ENCODE results near the gene SYT4. TPM values are rescaled to one million over a fixed set of nuclear protein-coding genes. Genes with fewer than 3 reads are reported as not detected.

Gene SYT4
- total and polyA plus RNA-seq, 4 donors, result 0.19 TPM; not detected in 3

DNA sequence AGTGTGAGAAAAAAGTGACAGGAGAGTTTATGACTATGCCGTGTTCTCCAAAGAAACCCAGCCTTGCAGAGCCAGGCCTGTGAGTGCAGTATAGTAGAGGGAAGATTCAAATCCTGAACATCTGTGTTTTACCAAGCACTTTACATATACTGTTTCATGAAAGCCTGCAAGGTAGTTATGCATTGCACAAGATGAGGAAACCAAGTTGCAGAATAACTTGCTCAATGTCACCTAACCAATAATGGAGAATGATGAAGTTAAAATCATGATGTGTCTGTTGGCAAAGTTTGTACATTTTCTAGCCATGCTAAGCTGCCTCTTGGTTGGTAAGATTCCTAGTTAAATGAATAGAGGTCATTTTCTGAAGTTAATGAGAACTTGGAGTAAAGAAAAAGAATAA lies 29.3 kb downstream of the SYT4 start:
- DNase-seq (ENCODE audit: low spot score), result no peak
- 94% methylated on average over 1 of the region's 1 CpG for WGBS
- H3K9me3 ChIP-seq (ENCODE audit: control insufficient read depth in 4 of 4, low read length in 3 of 4), result no peaks in the 10 kb centered on the region
- no peaks in the 10 kb centered on the region for H3K36me3 ChIP-seq (ENCODE audit: control insufficient read depth in 4 of 4, insufficient read depth in 3 of 4, low read depth in 1 of 4, low read length in 3 of 4)
- no peak overlapping the region for H3K9ac ChIP-seq (ENCODE audit: low read depth in 1 of 2, low read length in 2 of 2)
- H3K4me3 ChIP-seq (ENCODE audit: low read depth in 1 of 3, low read length in 3 of 3), result no peak overlapping the region
- peaks cover 3 to 22% (median 16%) of the 10 kb centered on the region in 4 donors for H3K4me1 ChIP-seq (ENCODE audit: control insufficient read depth in 4 of 4, insufficient read depth in 4 of 4, low read length in 3 of 4)
- TF ChIP-seq HNF4G (IDR thresholded peaks at IDR 0.05) (no peak), HNF4A (conservative IDR thresholded peaks at IDR 0.05) (peak in 1 of 2 donors; percentile 6), RXRA (IDR thresholded peaks at IDR 0.05) (no peak)
- TF ChIP-seq, protein P1, sequence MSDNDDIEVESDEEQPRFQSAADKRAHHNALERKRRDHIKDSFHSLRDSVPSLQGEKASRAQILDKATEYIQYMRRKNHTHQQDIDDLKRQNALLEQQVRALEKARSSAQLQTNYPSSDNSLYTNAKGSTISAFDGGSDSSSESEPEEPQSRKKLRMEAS (IDR thresholded peaks at IDR 0.05), result no peak
- no peaks in the 10 kb centered on the region for H3K27me3 ChIP-seq (ENCODE audit: control insufficient read depth in 4 of 4, insufficient read depth in 4 of 4, low read length in 3 of 4)
- no peak overlapping the region for H3K27ac ChIP-seq (ENCODE audit: low read depth in 1 of 2, low read length in 2 of 2)

GRCh38 chr18:43238429-43238828 lies 38.9 kb downstream of the SYT4 start:
- Histone ChIP-seq H3K9ac (ENCODE audit: low read depth in 1 of 2, low read length in 2 of 2) (no peak overlapping the region), H3K27me3 (ENCODE audit: control insufficient read depth in 4 of 4, insufficient read depth in 4 of 4, low read length in 3 of 4) (no peaks in the 10 kb centered on the region), H3K4me1 (ENCODE audit: control insufficient read depth in 4 of 4, insufficient read depth in 4 of 4, low read length in 3 of 4) (peaks cover 5 to 35% (median 20%) of the 10 kb centered on the region in 4 donors), H3K4me3 (ENCODE audit: low read depth in 1 of 3, low read length in 3 of 3) (no peak overlapping the region), H3K27ac (ENCODE audit: low read depth in 1 of 2, low read length in 2 of 2) (peak overlapping the region; percentile 16 to 54), H3K36me3 (ENCODE audit: control insufficient read depth in 4 of 4, insufficient read depth in 3 of 4, low read depth in 1 of 4, low read length in 3 of 4) (no peaks in the 10 kb centered on the region), H3K9me3 (ENCODE audit: control insufficient read depth in 4 of 4, low read length in 3 of 4) (no peaks in the 10 kb centered on the region)
- no peak for DNase-seq (ENCODE audit: low spot score)
- 29% methylated on average over 2 of the region's 2 CpGs for WGBS
- TF ChIP-seq JUND (IDR thresholded peaks at IDR 0.05), result peak; percentile 68 to 92
- TF ChIP-seq SP1 (IDR thresholded peaks at IDR 0.05), result peak; percentile 94
- peak; percentile 43 to 51 for TF ChIP-seq RAD21 (IDR thresholded peaks at IDR 0.05)
- peak; percentile 75 for TF ChIP-seq FOXA1 (IDR thresholded peaks at IDR 0.05)
- TF ChIP-seq, protein P2, sequence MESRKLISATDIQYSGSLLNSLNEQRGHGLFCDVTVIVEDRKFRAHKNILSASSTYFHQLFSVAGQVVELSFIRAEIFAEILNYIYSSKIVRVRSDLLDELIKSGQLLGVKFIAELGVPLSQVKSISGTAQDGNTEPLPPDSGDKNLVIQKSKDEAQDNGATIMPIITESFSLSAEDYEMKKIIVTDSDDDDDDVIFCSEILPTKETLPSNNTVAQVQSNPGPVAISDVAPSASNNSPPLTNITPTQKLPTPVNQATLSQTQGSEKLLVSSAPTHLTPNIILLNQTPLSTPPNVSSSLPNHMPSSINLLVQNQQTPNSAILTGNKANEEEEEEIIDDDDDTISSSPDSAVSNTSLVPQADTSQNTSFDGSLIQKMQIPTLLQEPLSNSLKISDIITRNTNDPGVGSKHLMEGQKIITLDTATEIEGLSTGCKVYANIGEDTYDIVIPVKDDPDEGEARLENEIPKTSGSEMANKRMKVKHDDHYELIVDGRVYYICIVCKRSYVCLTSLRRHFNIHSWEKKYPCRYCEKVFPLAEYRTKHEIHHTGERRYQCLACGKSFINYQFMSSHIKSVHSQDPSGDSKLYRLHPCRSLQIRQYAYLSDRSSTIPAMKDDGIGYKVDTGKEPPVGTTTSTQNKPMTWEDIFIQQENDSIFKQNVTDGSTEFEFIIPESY (IDR thresholded peaks at IDR 0.05), result peak; percentile 87
- TF ChIP-seq GABPA (IDR thresholded peaks at IDR 0.05 in 1 of 2, conservative IDR thresholded peaks at IDR 0.05 in 1 of 2), result peak in 1 of 2 donors; percentile 41
- TF ChIP-seq ATF3 (IDR thresholded peaks at IDR 0.05), result peak; percentile 56
- TF ChIP-seq HNF4G (IDR thresholded peaks at IDR 0.05), result peak; percentile 99
- TF ChIP-seq NR2F2 (IDR thresholded peaks at IDR 0.05), result no peak
- peak; percentile 76 for TF ChIP-seq FOXA2 (IDR thresholded peaks at IDR 0.05)
- TF ChIP-seq, protein P1 (IDR thresholded peaks at IDR 0.05), result peak; percentile 92
- TF ChIP-seq HNF4A (conservative IDR thresholded peaks at IDR 0.05), result peak; percentile 99 to 100
- TF ChIP-seq EGR1 (IDR thresholded peaks at IDR 0.05; ENCODE audit: low read depth in 2 of 2), result peak in 1 of 2 donors; percentile 77
- TF ChIP-seq TAF1 (conservative IDR thresholded peaks at IDR 0.05), result no peak
- TF ChIP-seq, protein P3, sequence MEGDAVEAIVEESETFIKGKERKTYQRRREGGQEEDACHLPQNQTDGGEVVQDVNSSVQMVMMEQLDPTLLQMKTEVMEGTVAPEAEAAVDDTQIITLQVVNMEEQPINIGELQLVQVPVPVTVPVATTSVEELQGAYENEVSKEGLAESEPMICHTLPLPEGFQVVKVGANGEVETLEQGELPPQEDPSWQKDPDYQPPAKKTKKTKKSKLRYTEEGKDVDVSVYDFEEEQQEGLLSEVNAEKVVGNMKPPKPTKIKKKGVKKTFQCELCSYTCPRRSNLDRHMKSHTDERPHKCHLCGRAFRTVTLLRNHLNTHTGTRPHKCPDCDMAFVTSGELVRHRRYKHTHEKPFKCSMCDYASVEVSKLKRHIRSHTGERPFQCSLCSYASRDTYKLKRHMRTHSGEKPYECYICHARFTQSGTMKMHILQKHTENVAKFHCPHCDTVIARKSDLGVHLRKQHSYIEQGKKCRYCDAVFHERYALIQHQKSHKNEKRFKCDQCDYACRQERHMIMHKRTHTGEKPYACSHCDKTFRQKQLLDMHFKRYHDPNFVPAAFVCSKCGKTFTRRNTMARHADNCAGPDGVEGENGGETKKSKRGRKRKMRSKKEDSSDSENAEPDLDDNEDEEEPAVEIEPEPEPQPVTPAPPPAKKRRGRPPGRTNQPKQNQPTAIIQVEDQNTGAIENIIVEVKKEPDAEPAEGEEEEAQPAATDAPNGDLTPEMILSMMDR (IDR thresholded peaks at IDR 0.05; ENCODE audit: low read depth, low read length, missing input control), result no peak
- TF ChIP-seq YY1 (IDR thresholded peaks at IDR 0.05), result peak; percentile 75
- TF ChIP-seq RXRA (IDR thresholded peaks at IDR 0.05), result peak; percentile 81 to 90
- TF ChIP-seq, protein P4, sequence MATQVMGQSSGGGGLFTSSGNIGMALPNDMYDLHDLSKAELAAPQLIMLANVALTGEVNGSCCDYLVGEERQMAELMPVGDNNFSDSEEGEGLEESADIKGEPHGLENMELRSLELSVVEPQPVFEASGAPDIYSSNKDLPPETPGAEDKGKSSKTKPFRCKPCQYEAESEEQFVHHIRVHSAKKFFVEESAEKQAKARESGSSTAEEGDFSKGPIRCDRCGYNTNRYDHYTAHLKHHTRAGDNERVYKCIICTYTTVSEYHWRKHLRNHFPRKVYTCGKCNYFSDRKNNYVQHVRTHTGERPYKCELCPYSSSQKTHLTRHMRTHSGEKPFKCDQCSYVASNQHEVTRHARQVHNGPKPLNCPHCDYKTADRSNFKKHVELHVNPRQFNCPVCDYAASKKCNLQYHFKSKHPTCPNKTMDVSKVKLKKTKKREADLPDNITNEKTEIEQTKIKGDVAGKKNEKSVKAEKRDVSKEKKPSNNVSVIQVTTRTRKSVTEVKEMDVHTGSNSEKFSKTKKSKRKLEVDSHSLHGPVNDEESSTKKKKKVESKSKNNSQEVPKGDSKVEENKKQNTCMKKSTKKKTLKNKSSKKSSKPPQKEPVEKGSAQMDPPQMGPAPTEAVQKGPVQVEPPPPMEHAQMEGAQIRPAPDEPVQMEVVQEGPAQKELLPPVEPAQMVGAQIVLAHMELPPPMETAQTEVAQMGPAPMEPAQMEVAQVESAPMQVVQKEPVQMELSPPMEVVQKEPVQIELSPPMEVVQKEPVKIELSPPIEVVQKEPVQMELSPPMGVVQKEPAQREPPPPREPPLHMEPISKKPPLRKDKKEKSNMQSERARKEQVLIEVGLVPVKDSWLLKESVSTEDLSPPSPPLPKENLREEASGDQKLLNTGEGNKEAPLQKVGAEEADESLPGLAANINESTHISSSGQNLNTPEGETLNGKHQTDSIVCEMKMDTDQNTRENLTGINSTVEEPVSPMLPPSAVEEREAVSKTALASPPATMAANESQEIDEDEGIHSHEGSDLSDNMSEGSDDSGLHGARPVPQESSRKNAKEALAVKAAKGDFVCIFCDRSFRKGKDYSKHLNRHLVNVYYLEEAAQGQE (IDR thresholded peaks at IDR 0.05), result peak; percentile 72

All from liver (tissue), 9 donors.